Mammary microvascular endothelial cell (primary cell): ENCODE data around the gene SDF4. TPM values are rescaled to one million over a fixed set of nuclear protein-coding genes. Genes with fewer than 3 reads are reported as not detected.

ENCODE experiments used
- total RNA-seq: library from RNA; depleted of rRNA; stranded (reverse); fragments of >200 nt; gene quantifications from 2 replicates; pipeline ENCODE4 v1.2.3, GENCODE V29; 2015

SDF4 gene
- total RNA-seq = 205 and 217 TPM in 2 replicates

GRCh38 chr1:1231400-1232207 is at the start of gene SDF4:
TSS of gene SDF4 (minus strand) at chr1:1232001. CDS start at chr1:1228772, 3,229 bp downstream.

DNA sequence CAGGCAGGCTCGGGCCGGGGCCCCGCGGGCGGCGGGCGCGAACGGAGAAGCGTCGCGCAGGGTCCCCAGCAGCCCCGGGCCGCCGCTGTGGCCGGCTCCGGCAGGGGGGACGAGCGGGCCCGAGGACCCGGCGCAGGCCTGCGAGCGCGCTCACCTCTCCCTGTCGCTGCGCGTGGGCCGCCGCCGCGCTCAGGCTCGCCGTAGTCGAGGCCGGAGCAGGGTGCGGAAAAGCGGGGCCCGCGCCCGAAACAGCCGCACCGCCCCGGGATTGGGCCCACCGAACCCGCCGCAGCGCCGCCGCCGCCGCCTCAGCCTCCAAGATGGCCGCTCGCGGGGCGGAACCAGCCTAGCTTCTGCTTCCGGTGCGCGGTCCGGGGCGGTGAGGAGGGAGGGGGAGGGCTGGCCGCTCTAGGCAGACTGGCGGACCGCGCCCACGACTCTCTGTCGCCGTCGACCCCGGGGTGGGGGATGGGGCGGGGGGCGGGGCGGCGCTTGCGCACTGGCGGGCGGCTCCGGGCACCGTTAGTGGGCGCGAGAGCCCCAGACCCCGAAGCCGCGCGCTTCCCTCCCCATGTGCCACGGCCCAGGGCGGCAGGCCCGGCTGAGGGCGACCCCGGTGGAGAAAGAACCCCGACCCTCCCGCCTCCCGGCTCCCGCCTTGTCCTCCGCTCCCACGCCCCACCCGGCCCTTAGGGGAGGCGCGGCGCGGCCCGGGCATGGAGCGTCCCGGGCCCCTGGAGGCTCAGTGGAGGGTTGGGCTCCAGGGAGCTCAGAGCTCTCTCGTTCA is 41.9 kb upstream of the SDF4 start, which contains the start of gene UBE2J2:
Gene UBE2J2 (minus strand): TSS at position 343 of the 787 bp plus-strand sequence. CDS start 5,862 bp downstream, outside the sequence.

DNA sequence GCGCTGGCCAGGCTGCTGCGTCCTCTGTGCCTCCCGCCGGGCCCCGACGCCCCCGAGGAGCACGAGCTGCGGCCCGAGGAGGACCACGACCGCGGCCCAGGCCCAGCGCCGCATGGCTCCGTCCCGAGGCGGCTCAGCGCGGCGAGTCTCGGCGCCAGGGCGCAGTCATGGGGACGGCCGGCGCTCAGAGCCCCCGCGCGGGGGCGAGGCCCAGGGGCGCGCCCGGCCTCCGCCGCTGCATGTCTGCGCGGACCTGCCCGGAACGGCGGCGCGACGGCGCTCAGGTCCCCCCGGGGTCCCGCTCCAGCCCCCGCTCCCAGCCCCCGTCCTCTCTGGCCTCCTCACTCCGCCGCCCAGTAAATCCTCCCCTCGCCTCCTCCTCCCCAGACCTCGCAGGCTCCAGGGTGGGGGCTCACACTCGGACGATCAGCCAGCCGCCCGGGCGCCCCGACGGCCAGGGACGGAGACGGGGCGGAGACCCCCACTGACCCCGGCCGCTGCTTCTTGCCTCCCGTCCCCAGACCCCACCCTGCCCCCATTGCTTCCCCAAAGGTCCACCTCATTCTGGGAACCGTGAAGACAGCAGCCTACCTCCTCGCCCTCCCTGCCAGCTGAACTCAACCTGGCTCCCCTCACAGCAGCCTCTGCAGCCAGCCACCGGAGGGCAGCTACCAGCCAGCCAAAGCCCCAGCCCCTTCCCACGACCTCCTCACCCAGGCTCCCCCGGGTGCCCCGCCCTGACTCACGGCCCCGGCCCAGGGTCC is 15.0 kb upstream of the SDF4 start, which contains the start of gene C1QTNF12:
Gene C1QTNF12 (minus strand): TSS at position 146 of the 764 bp plus-strand sequence. CDS start 32 bp downstream, at position 114.

GRCh38 chr1:1232208-1232795 is 501 bp upstream of the SDF4 start, which contains the start of gene B3GALT6:
TSS of gene B3GALT6 (plus strand) at chr1:1232237. CDS start at chr1:1232279, 42 bp downstream.

DNA sequence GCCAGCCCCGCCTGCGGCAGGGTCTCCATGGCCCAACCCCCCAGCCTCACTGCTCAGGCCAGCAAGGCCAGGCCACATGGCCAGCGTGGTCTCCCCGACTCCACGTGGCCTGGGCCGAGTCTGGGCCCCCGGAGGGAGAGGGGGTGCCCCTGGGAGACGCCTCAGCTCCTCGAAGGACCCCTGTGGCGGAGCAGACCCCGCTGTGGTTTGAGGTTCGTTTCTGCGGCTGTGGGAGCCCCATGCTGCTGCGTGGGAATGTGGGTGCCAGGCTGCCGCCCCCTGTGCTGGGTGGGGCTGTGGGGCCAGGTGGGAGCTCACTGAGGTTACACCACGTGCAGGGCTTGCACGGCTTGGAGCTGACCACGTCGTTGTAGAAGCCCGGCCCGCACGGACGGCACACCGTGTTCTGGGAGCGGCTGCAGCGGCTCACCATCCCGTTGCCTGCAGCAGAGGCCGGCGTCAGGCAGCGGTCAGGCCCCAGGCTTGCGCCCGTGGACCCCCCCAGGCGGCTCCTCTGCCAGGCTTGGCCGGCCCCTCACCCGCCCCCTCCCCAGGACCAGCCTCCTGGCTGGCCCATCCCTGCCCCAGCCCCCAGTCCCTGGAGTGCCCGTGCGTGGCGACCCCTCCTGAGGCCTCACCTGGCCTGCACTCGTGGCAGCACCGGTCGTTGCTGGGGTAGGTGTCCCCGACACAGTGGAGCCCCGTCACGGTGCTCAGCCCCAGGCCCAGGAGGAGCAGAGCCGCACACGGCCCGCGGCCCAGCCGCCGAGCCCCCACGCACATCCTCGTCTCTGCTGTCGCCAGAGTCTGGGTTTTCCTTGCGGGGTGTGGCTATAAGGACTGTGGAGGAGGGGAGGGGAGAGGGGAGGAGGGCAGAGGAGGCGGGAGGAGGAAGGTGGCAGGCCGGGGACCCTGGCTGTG is 18.2 kb downstream of the SDF4 start, which contains the start of gene TNFRSF4:
Gene TNFRSF4 (minus strand): TSS at position 809 of the 921 bp plus-strand sequence. CDS start 26 bp downstream, at position 783.

DNA sequence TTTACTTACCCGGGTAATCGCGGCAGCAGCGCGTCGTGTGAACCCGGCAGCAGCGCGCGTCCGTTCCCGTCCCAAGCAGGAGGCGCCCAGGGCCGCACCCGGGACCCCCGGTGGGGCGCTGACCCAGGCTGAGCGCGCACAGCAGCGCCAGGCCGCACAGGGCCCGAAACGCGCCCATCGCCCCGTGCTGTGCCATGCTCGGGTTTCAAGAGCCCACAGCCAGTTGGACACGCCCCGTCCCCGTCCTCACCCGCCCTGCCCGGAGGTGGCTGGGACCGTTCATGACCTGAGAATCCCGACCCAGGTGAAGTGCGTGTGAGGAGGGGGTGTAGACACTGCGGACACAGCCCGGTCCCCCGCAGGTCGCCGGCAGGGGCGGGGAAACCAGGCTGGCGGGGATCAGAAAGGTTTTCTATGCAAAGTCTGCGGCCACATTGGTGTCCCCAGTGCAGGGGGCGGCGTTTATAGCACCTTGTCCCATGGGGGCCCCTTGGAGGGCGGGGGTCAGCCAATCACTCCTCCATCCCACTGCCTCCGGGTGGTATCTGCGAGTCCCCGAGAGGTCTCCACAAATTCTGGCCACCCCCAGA is 25.3 kb downstream of the SDF4 start, which contains the start of gene TNFRSF18:
Gene TNFRSF18 (minus strand): TSS at position 217 of the 590 bp plus-strand sequence. CDS start 21 bp downstream, at position 196.

DNA sequence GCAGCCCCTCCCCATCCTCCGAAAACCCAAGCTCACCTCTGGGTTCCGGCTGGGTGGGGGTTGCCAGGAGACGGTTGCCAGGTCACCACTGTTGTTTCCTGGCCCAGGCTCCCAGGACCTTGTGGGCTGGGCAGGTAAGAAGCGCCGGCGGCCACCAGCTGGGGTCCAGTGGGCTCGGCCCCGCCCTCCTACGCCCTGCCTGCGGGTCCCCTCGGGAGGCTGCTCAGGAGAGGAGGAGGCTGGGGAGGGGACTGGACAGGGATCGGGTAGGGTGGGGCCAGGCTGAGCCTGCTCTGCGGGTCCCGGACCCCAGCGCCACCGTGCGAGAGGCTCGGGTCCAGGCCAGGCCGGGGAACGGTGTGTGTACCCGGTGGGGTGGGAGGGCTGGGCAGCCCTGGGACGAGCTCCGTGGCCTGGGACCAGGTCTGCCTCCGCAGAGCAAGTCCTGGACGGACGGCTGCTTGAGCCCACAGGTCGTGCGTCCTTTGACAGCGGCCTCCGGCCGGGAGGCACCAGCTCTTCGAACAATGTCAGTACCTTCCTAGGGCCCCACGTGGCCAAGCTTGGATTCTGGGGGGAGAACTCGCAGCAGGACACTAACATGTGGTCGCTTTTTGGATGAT is 57.9 kb downstream of the SDF4 start, which contains the start of gene TTLL10:
Gene TTLL10 (plus strand): TSS at position 88 of the 623 bp plus-strand sequence. CDS start 5,336 bp downstream, outside the sequence.

Other genes starting within 250 kb of the SDF4 start
- gene PERM1, start 249.9 kb downstream of the SDF4 start, total RNA-seq = not detected in 2 replicates
- gene HES4, start 231.9 kb downstream of the SDF4 start, total RNA-seq = 12.7 and 14.3 TPM in 2 replicates
- 865 and 904 TPM in 2 replicates for gene ISG15, start 218.5 kb downstream of the SDF4 start, total RNA-seq
- gene AGRN, start 211.9 kb downstream of the SDF4 start, total RNA-seq = 107 and 115 TPM in 2 replicates
- gene RNF223, start 157.7 kb downstream of the SDF4 start, total RNA-seq = not detected in 2 replicates
- 14.0 and 15.6 TPM in 2 replicates for gene C1orf159, start 115.9 kb downstream of the SDF4 start, total RNA-seq
- gene TTLL10, start 58.1 kb downstream of the SDF4 start, total RNA-seq = not detected in 2 replicates
- gene TNFRSF18, start 25.4 kb downstream of the SDF4 start, total RNA-seq = not detected in 2 replicates
- 1.4 and 2.0 TPM in 2 replicates for gene TNFRSF4, start 17.8 kb downstream of the SDF4 start, total RNA-seq
- gene B3GALT6, start 236 bp upstream of the SDF4 start, total RNA-seq = 27.9 and 30.2 TPM in 2 replicates
- 0.25 and 0.27 TPM in 2 replicates for gene C1QTNF12, start 14.7 kb upstream of the SDF4 start, total RNA-seq
- 36.0 and 43.3 TPM in 2 replicates for gene UBE2J2, start 41.9 kb upstream of the SDF4 start, total RNA-seq
- gene SCNN1D, start 48.4 kb upstream of the SDF4 start, total RNA-seq = 0.05 and 0.67 TPM in 2 replicates
- gene ACAP3, start 75.9 kb upstream of the SDF4 start, total RNA-seq = 13.7 and 20.6 TPM in 2 replicates
- 38.5 and 38.6 TPM in 2 replicates for gene PUSL1, start 76.6 kb upstream of the SDF4 start, total RNA-seq
- 83.0 and 98.9 TPM in 2 replicates for gene INTS11, start 92.7 kb upstream of the SDF4 start, total RNA-seq
- gene CPTP, start 92.8 kb upstream of the SDF4 start, total RNA-seq = 40.4 and 40.6 TPM in 2 replicates
- gene TAS1R3, start 99.3 kb upstream of the SDF4 start, total RNA-seq = not detected in 2 replicates
- gene DVL1, start 117.4 kb upstream of the SDF4 start, total RNA-seq = 41.1 and 41.3 TPM in 2 replicates
- gene MXRA8, start 126.6 kb upstream of the SDF4 start, total RNA-seq = 0.20 and 0.34 TPM in 2 replicates
- gene AURKAIP1, start 143.2 kb upstream of the SDF4 start, total RNA-seq = 180 and 195 TPM in 2 replicates
- gene CCNL2, start 167.3 kb upstream of the SDF4 start, total RNA-seq = 40.4 and 46.4 TPM in 2 replicates
- gene MRPL20, start 175.3 kb upstream of the SDF4 start, total RNA-seq = 204 and 208 TPM in 2 replicates
- gene ANKRD65, start 189.3 kb upstream of the SDF4 start, total RNA-seq = 0.47 and 0.64 TPM in 2 replicates
- 45.7 and 49.0 TPM in 2 replicates for gene VWA1, start 203.7 kb upstream of the SDF4 start, total RNA-seq
- gene ATAD3C, start 217.7 kb upstream of the SDF4 start, total RNA-seq = 0.07 TPM in 1 of 2 replicates, not detected in the other
- 40.2 and 43.1 TPM in 2 replicates for gene ATAD3B, start 239.8 kb upstream of the SDF4 start, total RNA-seq